Stimulated activated CD4-positive, alpha-beta T cell treated with anti-CD3 and anti-CD28 coated beads, Interleukin-1b, Interleukin-23, amount 100 ng/mL, for 24 hours (primary cell): ENCODE measurements around the gene ADAMTS17.

ENCODE experiments used
- DNase-seq, 4 experiments: peaks; one replicate each; pipeline ENCODE4 v3.0.0-alpha.2; 2020; ENCODE audit warnings: low read depth in 4 of 4, low spot score in 1 of 4

ADAMTS17 gene

GRCh38 chr15:100252779-100253417 is 88.9 kb downstream of the ADAMTS17 start:
- DNase-seq = no peak

GRCh38 chr15:100252359-100252758 is 89.4 kb downstream of the ADAMTS17 start:
- no peak for DNase-seq

GRCh38 chr15:100250176-100250800 is 91.5 kb downstream of the ADAMTS17 start:
- DNase-seq = no peak

GRCh38 chr15:100249096-100249815 is 92.5 kb downstream of the ADAMTS17 start:
- DNase-seq = no peak

- DNase-seq = no peak
These were observed 93.5 kb downstream of the ADAMTS17 start for GRCh38 chr15:100248236-100248635.

- no peak for DNase-seq
These were observed 94.2 kb downstream of the ADAMTS17 start for GRCh38 chr15:100247228-100248225.

GRCh38 chr15:100245855-100246254 is 95.9 kb downstream of the ADAMTS17 start:
- DNase-seq = no peak

GRCh38 chr15:100245487-100245820 is 96.3 kb downstream of the ADAMTS17 start:
- no peak for DNase-seq

- DNase-seq = no peak
These were observed 96.8 kb downstream of the ADAMTS17 start for GRCh38 chr15:100244796-100245486.

GRCh38 chr15:100242989-100243388 is 98.8 kb downstream of the ADAMTS17 start:
- DNase-seq = no peak

GRCh38 chr15:100241572-100242482 is 99.9 kb downstream of the ADAMTS17 start:
- no peak for DNase-seq

- no peak for DNase-seq
These were observed 104.6 kb downstream of the ADAMTS17 start for GRCh38 chr15:100236981-100237720.

- DNase-seq = no peak
These were observed 106.7 kb downstream of the ADAMTS17 start for GRCh38 chr15:100235030-100235617.

- no peak for DNase-seq
These were observed 107.4 kb downstream of the ADAMTS17 start for GRCh38 chr15:100234158-100235029.

- DNase-seq = no peak
These were observed 111.0 kb downstream of the ADAMTS17 start for GRCh38 chr15:100230784-100231183.

GRCh38 chr15:100229181-100230163 is 112.3 kb downstream of the ADAMTS17 start:
- no peak for DNase-seq
